GM18511 (cell line): ENCODE data around the gene MAP3K14.

Experiments used
- ATAC-seq: cut with Tn5 transposase; IDR thresholded peaks from one replicate; pipeline ENCODE4 v1.9.1; 2021; ENCODE audit warnings: mild to moderate bottlenecking, moderate library complexity; ENCODE audit not compliant: unreplicated experiment

Gene MAP3K14

DNA sequence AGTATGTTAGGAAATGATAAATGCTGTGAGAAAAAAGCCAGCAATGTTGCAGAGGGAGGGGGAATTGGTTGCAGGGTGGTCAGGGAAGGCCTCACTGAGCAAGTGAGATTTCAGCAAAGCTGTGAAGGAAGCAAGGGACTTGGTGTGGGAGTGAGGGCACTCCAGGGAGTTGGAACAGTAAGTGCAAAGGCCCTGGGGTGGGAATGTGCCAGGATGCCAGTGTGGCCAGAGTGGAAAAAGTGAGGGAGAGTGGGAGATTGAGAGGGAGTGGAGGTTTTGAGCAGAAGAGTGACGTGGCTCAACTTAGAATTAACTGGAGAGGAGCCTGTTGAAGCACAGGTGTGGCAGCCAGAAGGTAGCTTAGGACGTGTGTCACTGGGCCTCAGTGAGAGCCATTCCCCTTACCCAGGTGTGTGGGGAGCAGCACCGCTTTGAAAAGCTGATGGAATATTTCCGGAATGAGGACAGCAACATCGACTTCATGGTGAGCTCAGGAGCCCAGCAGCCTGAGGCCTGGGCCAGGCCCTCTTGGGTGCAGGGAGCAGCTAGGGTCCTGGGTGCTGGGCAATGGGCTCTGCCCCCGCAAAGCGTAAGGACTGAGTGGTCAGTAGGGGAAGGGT lies 78.6 kb downstream of the MAP3K14 start:
- no peak for ATAC-seq

DNA sequence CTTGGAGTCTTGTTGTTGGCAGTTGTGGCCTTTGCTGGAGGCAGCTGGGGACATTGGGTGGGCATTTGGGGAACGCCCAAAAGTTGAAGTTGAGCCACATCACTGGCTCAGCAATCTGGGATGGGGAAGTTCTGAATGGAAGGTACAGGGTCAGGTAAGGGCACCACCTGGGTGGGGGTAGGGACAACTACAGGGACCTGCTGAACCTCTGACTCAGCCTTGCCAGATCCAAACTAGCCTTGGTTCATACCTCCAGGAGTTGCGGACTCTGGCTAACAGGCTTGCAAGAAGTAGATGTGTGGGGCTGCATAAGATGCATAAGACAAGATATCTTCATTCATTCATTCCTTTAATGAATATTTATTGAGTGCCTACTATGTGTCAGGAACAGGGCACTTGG lies 79.1 kb downstream of the MAP3K14 start:
- ATAC-seq = no peak

DNA sequence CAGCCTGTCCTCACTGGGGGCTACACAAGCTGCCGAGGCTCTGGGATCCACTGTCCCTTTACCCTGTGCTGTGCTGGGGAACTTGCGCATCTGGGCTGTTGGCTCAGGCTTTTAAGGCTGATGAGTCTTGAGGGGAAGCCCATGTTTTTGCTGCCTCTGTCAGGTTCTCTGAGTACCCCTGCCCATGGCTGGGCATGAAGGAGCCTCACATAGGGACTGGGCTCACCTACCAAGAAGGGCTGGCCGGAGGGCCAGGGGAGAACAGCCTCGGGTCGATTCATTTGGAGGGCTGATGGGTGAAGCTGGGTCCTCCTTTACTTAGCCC lies 80.6 kb downstream of the MAP3K14 start:
- ATAC-seq = no peak

DNA sequence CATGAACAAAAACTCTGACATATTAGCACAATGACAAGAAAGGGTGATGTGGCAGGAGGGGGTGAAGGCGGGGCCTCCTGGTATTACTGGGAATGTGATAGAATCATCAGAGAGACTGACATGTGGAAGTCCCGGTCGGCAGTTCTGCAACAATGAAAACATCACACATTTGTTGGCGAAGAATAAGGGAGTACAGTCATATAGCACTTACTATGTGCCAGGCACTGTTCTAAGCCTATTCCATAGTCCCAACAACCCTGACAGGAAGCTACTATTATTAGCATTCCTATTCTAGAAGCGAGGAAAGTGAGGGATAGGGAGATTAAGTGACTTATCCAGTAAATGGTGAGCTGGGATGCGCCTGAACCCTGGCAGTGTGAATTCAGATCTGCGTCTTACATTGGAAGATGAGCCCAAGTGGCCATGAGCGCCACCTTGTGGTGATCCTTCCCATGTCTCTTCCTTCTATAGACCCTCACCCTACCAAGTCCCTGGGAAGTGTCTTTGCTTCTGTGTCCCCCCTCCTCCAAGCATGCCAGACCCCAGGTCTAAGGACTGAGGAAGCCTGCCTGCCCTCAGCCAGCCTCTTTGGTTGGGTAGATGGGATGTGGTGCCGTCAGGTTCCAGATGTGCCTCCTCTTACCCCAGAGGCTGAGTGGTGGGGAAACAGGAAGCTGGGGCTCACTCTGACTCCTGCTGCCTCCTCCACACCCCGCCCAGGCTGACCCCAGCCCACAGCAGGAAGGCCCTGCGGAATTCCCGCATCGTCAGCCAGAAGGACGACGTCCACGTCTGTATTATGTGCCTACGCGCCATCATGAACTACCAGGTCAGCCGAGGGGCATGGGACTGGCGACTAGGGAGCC lies 81.2 kb downstream of the MAP3K14 start:
- ATAC-seq = no peak

DNA sequence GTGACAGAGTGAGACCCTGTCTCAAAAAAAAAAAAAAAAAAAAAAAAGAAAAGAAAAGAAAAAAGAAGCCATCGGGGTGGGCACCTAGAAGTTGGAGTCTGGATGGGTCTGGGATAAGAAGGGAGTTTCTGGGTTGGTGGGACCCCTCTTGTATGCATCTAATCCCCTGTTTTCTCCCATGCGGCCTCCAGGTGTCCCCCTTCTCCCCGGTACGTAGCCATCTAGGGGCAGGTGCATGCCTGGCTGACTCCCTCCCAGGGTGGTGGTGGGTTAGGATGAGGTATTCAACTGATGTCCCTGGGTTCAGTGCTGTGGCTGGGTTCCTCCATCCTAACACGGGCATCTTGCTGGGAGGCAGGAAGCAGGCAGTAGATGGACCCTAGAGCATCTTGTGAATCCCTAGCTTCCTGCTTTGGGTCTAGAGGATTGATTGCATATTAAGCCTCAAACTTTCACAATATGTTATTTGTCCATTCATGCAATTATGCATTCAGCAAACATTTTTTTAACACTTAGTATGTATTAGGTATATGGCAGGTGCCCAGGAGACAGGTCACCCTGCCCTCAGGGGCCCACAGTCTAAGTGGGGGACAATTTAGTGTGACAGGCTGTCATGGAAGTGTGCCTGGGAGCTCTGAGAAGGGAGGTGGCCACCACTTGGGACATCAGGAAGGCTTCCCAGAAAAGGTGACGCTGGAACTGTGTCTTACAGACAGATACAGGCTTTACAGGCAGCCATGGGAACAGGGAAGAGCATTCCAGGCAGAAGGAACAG lies 82.0 kb downstream of the MAP3K14 start:
- ATAC-seq = no peak

DNA sequence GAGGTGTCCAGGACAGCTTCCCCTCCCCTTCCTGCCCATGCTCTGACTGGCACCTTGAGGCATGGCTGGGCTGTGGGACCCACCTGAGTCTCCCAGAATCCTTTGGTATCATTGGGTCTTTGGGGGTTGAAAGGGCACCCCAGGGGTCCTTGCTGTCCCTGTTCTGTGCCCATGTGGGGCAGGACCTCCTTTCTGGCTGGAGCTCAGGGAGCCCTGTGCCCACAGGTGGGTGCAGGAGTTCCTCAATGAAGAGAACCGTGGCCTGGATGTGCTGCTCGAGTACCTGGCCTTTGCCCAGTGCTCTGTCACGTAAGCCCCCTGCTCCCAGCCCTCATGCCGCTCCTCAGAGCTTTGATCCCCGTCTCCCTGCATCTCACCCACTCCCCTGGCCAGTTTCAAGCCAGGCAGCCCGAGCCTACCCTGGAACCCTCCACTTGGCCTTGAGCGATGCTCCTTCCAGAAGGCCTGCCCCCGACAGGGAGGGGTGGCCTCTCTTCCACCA lies 83.3 kb downstream of the MAP3K14 start:
- ATAC-seq = no peak

DNA sequence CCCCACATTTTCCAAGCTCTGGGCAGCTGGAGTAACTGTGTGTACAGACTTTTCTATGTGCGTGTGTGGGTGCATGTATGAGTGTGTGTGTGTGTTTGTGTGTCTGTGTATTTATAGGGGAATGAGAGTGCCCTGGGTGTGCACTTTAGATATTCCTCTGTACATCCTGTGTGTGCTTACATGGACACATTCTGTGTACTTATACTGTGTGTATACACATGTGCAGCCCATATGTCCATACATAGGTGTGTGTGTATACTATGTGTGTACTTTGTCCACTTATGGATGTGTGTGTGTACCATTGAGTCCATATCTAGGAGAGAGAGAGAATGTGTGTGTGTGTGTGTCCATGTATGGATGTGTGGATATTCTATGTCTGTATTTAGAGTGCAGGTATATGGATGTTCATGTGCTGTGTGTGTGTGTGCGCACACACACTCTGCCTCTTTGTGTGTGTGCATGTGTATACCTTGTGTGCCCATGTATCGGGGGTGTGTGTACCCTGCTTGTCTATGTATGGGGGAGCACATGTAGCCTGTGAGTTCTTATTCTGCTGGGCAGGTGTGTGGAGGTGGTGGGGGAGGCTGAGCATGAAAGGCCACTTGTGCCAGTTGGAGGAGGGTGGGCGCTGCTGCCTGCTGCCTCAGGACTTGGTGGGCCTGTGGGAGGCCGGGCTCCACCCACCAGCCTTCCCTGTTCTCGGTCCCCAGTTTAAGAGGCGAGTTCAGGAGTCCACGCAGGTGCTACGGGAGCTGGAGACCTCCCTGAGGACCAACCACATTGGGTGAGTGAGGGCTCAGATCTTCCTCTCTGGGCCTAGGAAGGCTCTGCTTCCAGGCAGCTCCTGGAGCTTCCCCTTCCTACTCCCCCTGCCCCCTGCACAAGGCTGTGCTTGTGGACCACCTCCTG lies 84.1 kb downstream of the MAP3K14 start:
- no peak for ATAC-seq

DNA sequence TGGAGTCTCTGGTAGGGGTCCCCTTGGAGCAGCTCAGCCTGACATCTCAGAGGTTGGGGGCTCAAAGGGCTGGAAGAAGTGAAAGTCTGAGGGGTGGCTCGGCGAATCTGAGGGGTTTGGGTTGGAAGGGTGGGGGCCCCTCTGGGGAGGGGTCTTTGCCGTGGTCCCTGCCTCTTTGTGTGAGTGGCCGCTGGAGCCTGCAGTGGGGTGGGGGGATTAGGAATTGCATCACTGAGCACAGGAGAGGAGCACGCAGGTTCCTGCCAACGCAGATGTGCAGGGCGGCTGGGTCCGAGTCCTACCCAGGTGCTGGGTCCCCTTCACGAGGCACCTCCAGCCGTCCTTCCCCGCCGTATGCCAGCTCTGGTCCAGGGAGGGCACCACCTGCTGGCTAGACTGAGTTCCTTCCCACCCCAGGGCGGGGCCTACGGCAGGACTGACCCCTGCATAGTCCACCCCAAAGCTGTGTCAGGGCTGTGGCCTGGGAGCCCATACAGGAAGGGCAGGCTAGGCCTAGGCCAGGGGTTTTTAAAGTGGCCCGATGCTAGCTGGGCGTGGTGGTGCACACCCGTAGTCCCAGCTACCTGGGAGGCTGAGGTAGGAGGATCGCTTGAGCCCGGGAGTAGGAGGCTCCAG lies 85.2 kb downstream of the MAP3K14 start:
- ATAC-seq = no peak

DNA sequence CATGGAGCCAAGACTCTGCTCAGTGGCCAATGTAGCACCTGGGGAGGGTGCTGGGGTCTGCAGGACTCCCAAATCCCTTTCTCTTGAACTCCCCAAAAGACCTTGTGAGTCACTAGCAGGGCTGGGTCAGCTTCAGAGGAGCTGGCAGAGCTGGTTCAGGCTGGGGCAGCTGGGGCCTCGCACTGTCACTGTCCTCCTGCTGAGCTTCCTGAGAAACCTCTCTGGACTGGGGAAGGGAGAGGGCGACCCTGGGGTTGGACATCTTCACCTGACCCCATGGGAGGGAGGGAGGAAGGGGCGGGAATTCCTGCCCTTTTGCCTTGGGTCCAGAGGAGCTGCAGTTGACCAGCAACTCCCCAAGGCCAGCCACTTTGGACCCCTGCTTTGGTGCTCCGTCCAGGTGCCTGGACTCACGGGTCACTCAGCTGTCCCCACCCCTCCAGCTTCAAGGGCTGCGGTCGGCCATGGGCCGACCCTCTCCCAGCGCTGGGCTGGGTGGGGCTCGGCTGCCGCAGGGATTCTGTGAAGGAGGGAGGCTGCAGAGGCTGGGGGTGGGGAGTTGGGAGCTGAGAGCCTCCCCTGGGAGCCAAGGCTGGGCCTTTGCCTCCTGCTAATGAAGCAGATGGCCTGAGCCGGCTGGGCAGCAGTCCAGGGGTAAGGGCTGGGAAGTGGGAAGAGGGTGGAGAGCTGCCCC lies 85.9 kb downstream of the MAP3K14 start:
- no peak for ATAC-seq

DNA sequence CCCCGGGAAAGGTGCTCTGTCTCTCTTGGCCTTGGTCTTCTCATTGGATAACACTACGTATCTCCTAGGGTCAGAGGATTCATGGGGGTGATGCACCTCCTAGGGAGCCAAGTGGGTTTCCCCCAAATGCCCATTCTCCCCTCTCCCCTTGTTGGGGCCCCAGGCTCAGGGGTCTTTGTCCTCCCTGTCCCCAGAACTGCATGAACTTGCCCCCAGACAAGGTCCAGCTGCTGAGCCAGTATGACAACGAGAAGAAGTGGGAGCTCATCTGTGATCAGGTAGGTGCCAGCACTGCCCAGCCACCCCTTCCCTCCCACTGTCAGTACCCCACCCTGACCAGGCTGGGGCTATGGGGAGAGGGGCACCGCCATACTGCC lies 86.4 kb downstream of the MAP3K14 start:
- ATAC-seq = no peak

DNA sequence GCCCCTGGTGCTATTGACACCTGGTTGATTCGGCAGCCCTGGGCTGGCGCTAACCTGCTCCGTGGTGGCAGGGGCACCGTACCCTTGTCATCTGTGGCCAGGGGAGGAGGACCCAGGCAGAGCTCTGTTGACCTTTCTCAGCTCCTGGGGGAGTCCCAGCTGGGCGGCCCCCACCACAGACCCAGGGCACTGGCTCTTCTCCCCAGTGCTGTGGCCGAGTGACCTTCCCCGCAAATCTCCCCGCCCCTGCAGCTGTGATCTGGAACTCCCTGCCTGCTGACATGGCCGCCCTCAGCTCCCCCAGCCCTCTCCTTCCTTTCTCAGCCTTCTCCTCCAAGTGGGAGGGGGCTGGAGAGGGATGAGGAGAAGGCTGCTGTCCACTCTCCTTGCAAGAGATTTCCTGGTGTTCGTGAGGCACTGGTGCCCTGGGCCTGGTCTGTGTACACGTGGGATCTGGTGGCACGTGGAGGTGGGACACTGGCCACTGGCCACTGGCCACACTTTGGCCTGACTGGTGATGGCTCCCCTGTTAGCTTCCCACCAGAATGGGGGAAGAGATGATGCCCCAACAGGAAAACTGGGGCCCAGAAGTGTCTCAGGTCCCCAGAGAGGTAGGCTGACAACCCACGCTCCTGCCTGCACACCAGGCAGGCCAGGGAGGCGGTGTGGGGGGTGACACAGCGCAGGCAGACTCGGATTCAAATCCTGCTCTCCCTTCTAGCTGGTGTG lies 87.0 kb downstream of the MAP3K14 start:
- no peak for ATAC-seq

DNA sequence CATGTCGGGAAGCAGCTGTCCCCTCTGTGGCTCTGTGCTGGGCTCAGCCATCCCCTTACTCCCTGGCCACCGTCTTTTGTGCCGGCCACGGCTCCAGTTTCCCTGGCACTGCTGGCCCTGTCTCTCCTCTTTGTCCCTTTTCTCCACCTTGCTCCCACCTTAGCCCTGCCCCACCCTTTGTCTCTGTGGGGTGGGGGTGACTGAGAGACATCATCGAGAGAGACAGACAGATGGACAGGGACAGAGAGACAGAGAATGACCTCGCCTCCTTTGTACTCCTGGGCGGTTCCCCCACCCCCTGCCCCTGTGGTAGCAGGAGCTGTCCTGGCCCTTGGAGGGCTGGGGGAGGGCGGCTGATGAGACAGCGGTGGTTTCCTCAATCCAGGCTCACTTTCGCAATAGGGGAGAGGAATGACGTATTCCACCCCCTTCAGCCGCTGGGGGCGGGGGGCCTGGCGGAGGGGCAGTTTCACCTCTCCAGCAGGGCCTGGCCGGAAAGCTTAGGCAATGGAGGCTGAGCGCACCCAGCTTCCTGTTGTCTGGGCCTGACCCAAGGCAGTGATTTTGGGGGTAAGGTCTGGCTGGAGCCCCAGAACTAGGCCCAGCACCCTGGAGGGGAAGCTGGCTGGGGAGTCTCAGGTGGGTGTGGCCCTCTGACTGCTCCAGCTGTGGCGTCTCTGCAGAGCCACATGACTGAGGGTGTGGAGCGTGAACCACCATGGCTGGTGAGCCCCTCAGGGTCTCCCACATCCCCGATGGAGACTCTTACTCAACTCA lies 87.9 kb downstream of the MAP3K14 start:
- peak; percentile 38 for ATAC-seq

DNA sequence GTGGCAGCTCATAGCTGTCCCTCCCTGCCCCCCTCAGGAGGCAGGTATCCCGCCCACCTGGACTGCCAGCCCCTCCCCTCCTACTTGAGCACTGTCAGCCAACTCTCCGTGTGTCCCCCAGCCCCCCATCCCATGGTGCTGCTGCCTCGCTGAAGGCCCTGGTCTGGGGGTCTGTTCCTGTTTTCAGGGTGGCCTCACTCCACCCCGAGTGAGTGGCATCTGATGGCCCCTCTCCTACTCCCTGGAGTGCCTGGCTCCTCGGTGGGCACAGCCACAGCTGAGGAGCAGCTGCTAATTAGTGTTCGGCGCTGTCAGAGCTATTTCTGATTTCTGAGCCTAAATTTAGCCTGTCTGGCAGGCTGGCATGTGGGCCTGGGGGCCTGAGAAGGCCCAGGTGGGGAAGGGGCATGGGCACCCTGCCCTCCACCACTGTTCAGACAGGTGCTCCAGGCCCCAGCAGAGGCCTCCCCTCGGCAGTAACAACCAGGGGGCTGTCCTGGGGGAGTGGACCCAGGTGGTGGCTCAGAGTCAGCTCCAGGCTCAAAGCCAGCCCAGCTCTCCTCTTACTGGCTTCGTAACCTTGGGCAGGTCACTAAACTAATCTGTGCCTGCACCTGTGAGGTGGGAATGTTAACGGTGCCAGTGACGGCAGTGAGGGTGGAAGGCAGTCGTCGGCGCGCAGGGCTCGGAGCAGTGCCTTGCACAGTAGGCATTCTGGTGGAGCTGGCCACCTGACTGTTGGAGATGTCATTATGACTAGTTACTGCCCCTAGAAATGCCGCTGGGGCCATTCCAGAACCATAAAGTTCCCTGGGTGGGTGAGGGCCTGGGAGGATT lies 88.7 kb downstream of the MAP3K14 start:
- ATAC-seq = no peak

DNA sequence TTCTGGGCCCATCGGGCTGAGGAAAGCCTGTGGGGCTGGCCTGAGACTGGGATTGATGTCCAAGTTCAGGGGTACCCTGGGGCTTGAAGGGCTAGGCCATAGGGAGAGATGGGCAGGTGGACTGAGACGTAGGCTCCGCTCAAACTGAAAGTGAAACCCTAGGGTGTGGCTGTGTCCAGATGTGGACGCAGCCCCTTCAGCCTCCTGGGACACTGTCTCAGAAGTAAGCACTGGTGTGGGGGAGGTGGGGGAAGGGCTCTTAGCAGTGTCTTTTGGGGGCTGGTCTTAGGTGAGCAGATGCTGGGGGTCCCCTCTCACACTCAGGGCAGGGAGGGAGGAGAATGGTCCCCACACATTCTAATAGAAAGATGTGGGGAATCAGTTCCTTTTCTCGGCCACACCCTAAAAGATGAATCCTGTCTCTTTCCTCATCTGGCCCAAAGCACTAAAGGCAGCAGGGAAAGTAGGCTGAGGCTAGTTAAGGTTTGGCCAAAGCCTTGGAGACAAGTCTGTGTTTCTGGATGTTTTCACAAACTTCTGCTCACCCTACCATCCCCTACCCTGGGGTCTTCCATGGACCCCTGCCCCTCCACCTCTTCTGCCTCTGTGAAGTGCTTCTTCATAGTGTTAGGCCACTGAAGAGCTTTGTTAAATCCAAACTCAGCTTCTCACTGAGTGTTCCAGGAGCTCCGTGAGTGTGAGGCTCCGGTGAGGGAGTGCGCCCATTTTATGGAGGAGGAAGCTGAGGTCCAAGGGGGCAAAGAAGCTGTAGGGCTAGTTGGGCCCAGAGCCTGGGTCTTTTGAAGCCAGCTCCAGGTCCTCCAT lies 89.5 kb downstream of the MAP3K14 start:
- ATAC-seq = peak; percentile 26

DNA sequence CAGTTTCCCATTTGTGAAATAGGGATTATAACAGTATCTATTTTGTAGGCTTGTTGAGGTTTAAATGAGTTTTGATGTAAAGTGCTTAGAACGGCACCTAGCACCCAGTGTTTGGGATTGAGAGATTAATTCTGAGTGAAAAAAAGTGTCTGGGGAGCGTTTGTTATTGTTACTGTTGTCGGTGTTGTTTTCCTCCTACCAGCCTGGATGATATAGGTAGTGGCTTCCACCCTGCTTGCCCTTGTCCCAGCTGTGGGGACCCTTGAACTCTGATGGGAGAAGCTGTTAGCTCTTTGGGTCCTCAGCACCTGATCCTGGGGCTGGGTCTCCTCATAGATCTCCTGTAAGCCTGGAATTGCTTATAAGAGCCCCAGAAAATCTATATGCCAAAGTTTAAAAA lies 90.2 kb downstream of the MAP3K14 start:
- no peak for ATAC-seq

DNA sequence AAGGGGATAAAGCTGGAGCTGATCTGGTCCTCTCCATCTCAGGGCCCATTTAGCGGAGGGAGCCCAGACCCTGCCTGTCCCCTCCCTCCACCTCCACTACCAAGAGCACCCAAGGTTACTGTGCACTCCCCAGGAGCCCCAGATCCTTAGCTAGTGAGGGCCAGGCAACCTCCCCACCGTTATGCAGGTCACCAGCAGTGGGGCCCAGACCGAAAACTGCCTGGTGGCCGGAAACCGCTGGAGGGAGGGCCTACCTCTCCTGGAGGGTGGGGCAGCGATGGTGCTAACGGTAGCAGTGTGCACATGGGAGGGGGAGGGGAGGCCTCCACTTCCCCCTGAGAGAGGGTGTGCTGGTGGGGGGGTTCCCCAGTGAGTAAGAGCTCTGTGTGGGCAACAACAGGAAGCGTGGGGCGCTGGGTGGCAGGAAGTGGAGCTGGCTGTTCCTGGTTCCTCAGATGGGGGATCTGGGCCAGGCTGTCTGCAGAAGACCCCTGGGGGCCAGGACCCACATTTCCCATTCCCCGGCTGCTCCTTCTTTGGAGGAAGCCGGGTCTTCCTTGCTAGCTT lies 90.8 kb downstream of the MAP3K14 start:
- peak; percentile 50 for ATAC-seq
